VCaP (cell line): ENCODE measurements around the gene RAD51B.

Experiments used
- H3K27ac ChIP-seq: fragments of 450-650 bp; 2 replicates; pipeline ENCODE4 v1.5.1; 2017
- TF ChIP-seq, protein P1 (sequence below): fragments of 450-650 bp; conservative IDR thresholded peaks from 2 replicates; pipeline ENCODE4 v1.5.1; 2017; ENCODE audit warnings: mild to moderate bottlenecking, moderate library complexity

The RAD51B gene

DNA sequence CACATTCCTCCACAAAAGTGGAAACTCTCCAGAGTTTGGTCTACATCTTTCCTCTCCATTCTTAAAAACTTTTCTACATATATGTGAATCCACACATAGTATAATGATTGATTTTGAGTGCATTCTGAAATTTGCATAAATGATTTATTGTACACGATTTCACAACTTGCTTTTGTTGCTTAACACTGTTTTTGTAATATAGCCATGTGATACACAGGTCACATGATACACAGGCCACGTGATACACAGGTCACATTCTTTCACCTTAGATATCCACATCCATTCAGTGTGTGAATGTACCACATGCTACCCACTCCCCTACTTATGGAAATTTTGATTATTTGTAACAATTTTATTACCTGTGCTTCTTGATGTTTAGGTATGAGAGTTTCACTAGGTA is 654.2 kb downstream of the RAD51B start:
- peak overlapping the region; percentile 67 for H3K27ac ChIP-seq
- TF ChIP-seq, protein P1, sequence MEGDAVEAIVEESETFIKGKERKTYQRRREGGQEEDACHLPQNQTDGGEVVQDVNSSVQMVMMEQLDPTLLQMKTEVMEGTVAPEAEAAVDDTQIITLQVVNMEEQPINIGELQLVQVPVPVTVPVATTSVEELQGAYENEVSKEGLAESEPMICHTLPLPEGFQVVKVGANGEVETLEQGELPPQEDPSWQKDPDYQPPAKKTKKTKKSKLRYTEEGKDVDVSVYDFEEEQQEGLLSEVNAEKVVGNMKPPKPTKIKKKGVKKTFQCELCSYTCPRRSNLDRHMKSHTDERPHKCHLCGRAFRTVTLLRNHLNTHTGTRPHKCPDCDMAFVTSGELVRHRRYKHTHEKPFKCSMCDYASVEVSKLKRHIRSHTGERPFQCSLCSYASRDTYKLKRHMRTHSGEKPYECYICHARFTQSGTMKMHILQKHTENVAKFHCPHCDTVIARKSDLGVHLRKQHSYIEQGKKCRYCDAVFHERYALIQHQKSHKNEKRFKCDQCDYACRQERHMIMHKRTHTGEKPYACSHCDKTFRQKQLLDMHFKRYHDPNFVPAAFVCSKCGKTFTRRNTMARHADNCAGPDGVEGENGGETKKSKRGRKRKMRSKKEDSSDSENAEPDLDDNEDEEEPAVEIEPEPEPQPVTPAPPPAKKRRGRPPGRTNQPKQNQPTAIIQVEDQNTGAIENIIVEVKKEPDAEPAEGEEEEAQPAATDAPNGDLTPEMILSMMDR: no peak

DNA sequence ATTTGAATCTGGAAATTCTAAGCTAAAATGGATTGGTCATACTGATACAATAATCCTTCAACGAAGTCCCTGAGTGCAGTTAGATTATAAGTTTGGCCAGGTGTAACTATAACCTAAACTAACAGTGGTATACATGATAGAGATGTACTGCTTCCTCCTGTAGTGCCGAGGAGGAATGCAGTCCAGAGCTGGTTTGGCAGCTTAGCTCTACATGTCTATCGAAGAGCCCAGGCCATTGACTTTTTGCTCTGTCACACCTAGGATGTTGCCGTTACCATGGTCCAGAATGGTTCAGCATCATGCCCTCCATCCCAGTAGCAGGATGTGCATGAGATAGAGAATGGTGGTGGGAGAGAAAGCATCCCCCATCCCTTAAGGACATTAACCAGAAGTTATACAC is 655.2 kb downstream of the RAD51B start:
- TF ChIP-seq, protein P1: no peak
- peak overlapping the region; percentile 67; the same call in 1 of the 2 replicates for H3K27ac ChIP-seq

DNA sequence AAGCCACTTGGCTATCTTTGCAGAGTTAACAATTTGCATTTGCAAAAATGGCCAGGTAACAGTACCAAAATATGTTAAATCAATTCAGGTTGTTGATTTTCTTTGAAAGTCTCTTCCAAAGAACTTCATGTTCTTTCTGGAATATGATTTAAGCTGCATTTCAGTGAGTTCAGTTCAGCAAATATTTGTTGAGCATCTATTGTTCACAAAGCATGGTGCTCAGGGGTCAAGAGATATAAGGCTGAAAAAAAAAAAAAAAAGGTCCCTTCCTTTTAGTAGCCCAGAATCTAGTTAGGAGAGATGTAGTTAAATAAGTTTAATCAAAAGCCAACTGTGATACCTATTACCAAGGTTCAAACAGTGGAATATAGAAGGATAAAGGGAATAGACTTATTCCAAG is 656.2 kb downstream of the RAD51B start:
- no peak overlapping the region for H3K27ac ChIP-seq
- TF ChIP-seq, protein P1: no peak

- TF ChIP-seq, protein P1: no peak
- no peak overlapping the region for H3K27ac ChIP-seq
These were observed 656.9 kb downstream of the RAD51B start for GRCh38 chr14:68476212-68477109.

GRCh38 chr14:68477110-68477455 is 657.5 kb downstream of the RAD51B start:
- TF ChIP-seq, protein P1: no peak
- no peak overlapping the region for H3K27ac ChIP-seq

- TF ChIP-seq, protein P1: no peak
- no peak overlapping the region for H3K27ac ChIP-seq
These were observed 658.0 kb downstream of the RAD51B start for GRCh38 chr14:68477461-68478085.

GRCh38 chr14:68479247-68479646 is 659.7 kb downstream of the RAD51B start:
- peak overlapping the region; percentile 30; the same call in 1 of the 2 replicates for H3K27ac ChIP-seq
- TF ChIP-seq, protein P1: no peak
